Endothelial cell of umbilical vein (primary cell): Measurements from ENCODE around the gene AMIGO2. TPM values are rescaled to one million over a fixed set of nuclear protein-coding genes. Genes with fewer than 3 reads are reported as not detected.

Experiments
- BruUV-seq: library from RNA; stranded (reverse); fragments of 400-500 nt; replicated peaks from 2 replicates; lab custom pipeline; 2021; lab: Mats Ljungman, UMichigan
- CTCF ChIA-PET: fragments of 300-600, 350-600 bp; sonication (Branson Sonifier 250); formaldehyde crosslinking; loops from one replicate; lab custom pipeline; 2021; ENCODE audit warnings: antibody characterized with exemption, inconsistent platforms; lab: Charles Lee
- POLR2A ChIA-PET: fragments of 300-600, 350-600 bp; sonication (Branson Sonifier 250); formaldehyde crosslinking; loops from one replicate; lab custom pipeline; 2021; ENCODE audit warnings: antibody characterized with exemption, inconsistent platforms; lab: Charles Lee
- DNase-seq: peaks from one replicate; pipeline ENCODE4 v3.0.0-alpha.2; 2011; ENCODE audit warnings: low read depth, low spot score
- FAIRE-seq: peaks from 2 replicates; lab custom pipeline; 2011; peaks lifted over from hg19 to GRCh38; lab: Jason Lieb, UNC
- H2AFZ ChIP-seq: 2 replicates; pipeline ENCODE4 v1.6.0; 2012; ENCODE audit warnings: low read depth, low read length, control low read depth, inconsistent platforms
- H3K27ac ChIP-seq: 2 replicates; pipeline ENCODE4 v1.5.1; 2011; ENCODE audit warnings: low read depth, mild to moderate bottlenecking, control low read depth, low read length, moderate library complexity; ENCODE audit not compliant: insufficient read depth
- H3K27me3 ChIP-seq, 2 experiments: 2 replicates each; pipeline versions ENCODE4 v1.6.0 to v1.6.1; 2011; ENCODE audit warnings: low read length in 2 of 2, mixed read lengths in 1 of 2; ENCODE audit not compliant: control insufficient read depth in 2 of 2, insufficient read depth in 2 of 2
- H3K36me3 ChIP-seq, 2 experiments: 2 replicates in 1 of 2; 3 replicates in 1 of 2; pipeline ENCODE4 v1.5.1; 2011; ENCODE audit warnings: low read length in 2 of 2, mild to moderate bottlenecking in 1 of 2, moderate library complexity in 1 of 2; ENCODE audit not compliant: control insufficient read depth in 2 of 2, insufficient read depth in 2 of 2; ENCODE audit errors: extremely low read depth in 1 of 2
- H3K4me1 ChIP-seq: 3 replicates; pipeline ENCODE4 v1.5.1; 2011; ENCODE audit warnings: mild to moderate bottlenecking, low read length; ENCODE audit not compliant: control insufficient read depth, insufficient read depth; ENCODE audit errors: extremely low read depth
- H3K4me2 ChIP-seq: 2 replicates; pipeline ENCODE4 v1.6.1; 2011; ENCODE audit warnings: low read length, control low read depth, mixed read lengths; ENCODE audit not compliant: insufficient read depth
- H3K4me3 ChIP-seq, 3 experiments: fragments of 200-600 bp in 1 of 3; sonication (generic), shearing (Covaris generic) in 1 of 3; replicated peaks in 1 of 3; 2 replicates each; pipeline ENCODE4 v1.5.1; 2011 to 2016; ENCODE audit warnings: control low read depth in 3 of 3, low read length in 3 of 3, mild to moderate bottlenecking in 2 of 3, inconsistent platforms in 1 of 3, low read depth in 1 of 3, moderate library complexity in 1 of 3; ENCODE audit not compliant: insufficient read depth in 1 of 3
- H3K79me2 ChIP-seq: 2 replicates; pipeline ENCODE4 v1.6.0; 2012; ENCODE audit warnings: low read length, inconsistent platforms; ENCODE audit not compliant: control insufficient read depth, insufficient read depth
- H3K9ac ChIP-seq: replicated peaks from 2 replicates; pipeline ENCODE3; 2011; ENCODE audit warnings: low read length, control low read depth; ENCODE audit not compliant: insufficient read depth; ENCODE audit errors: extremely low read depth
- H3K9me1 ChIP-seq: replicated peaks from 3 replicates; pipeline ENCODE4 v1.6.0; 2011; ENCODE audit warnings: mild to moderate bottlenecking, low read length; ENCODE audit not compliant: control insufficient read depth, insufficient read depth; ENCODE audit errors: extremely low read depth
- H3K9me3 ChIP-seq: replicated peaks from 2 replicates; pipeline ENCODE4 v1.5.1; 2012; ENCODE audit warnings: low read length, inconsistent platforms; ENCODE audit not compliant: control insufficient read depth, insufficient read depth
- H4K20me1 ChIP-seq: replicated peaks from 2 replicates; pipeline ENCODE3; 2011; ENCODE audit warnings: mild to moderate bottlenecking, low read length; ENCODE audit not compliant: control insufficient read depth, insufficient read depth; ENCODE audit errors: extremely low read depth
- EZH2 ChIP-seq: IDR thresholded peaks from 2 replicates; pipeline ENCODE4 v1.6.1; 2012; ENCODE audit warnings: borderline replicate concordance, low read depth, mild to moderate bottlenecking, moderate library complexity, low read length, inconsistent platforms; ENCODE audit not compliant: severe bottlenecking
- FOS ChIP-seq: IDR thresholded peaks from 2 replicates; pipeline ENCODE4 v1.6.1; 2011; ENCODE audit warnings: mild to moderate bottlenecking, low read length, moderate library complexity, borderline replicate concordance; ENCODE audit not compliant: insufficient read depth
- MYC ChIP-seq: IDR thresholded peaks from one replicate; pipeline ENCODE4 v1.6.1; 2011; ENCODE audit warnings: mild to moderate bottlenecking, low read depth, low read length
- POLR2AphosphoS5 ChIP-seq: IDR thresholded peaks from 2 replicates; pipeline ENCODE4 v1.6.1; 2012; ENCODE audit warnings: low read depth, mild to moderate bottlenecking, control low read depth, low read length, moderate library complexity; ENCODE audit not compliant: insufficient read depth
- dilution Hi-C: fragments of 300-500 bp; cut with MboI; formaldehyde crosslinking; loops from one replicate; pipeline ENCODE4 v1.15.0; 2019; ENCODE audit warnings: low sequenced_read_pairs; ENCODE audit not compliant: extremely low pct_ligation_motif_present
- intact Hi-C: fragments of 100-400 bp; cut with micrococcal nuclease; formaldehyde crosslinking; loops from one replicate; pipeline ENCODE4 v1.10.0; 2022
- polyA plus RNA-seq, 4 experiments: library from polyadenylated mRNA; depleted of rRNA in 3 of 4; stranded (reverse) in 3 of 4; unstranded in 1 of 4; fragments of >200 nt; gene quantifications; 2 replicates each; pipeline versions ENCODE4 v1.2.1 to v1.2.3, GENCODE V29; 2011 to 2012; ENCODE audit warnings: missing spikeins in 1 of 4
- total RNA-seq: library from RNA; stranded (reverse); gene quantifications from 2 replicates; pipeline ENCODE4 v1.2.3, GENCODE V29; 2021

The AMIGO2 gene
- total and polyA plus RNA-seq, 2 donors (not counting 3 experiments of a cell fraction or from before 2014, with no cell fraction given), result 5.4 to 7.5 TPM

GRCh38 chr12:47082796-47083621 lies 3.2 kb upstream of the AMIGO2 start:
- H3K4me3 ChIP-seq, result no peak overlapping the region
- no peaks in the 10 kb centered on the region for H3K79me2 ChIP-seq
- BruUV-seq, result no TSS peak

GRCh38 chr12:47082283-47082682 lies 2.5 kb upstream of the AMIGO2 start:
- Histone ChIP-seq H3K9ac (no peak overlapping the region), H3K79me2 (no peaks in the 10 kb centered on the region), H3K9me1 (no peaks in the 10 kb centered on the region), H3K4me3 (no peak overlapping the region), H3K36me3 (no peaks in the 10 kb centered on the region), H3K4me1 (peaks cover 36% of the 10 kb centered on the region), H4K20me1 (no peaks in the 10 kb centered on the region), H3K27me3 (no peaks in the 10 kb centered on the region), H3K9me3 (no peaks in the 10 kb centered on the region), H3K27ac (no peak overlapping the region), H3K4me2 (no peak overlapping the region), H2AFZ (no peak overlapping the region)
- DNase-seq (no peak), FAIRE-seq (no peak)
- intact Hi-C loops (loop anchor here (5.0 kb wide), 1 partner anchor 815 kb away; the partner anchor contains the start of gene SLC38A1), dilution Hi-C loops (no loop called here)
- CTCF ChIA-PET, result interaction anchor here (1.9 to 6.9 kb wide), 2 partner anchors 11 to 316 kb away, joined by 9 to 90 read pairs; no protein-coding TSS in a partner anchor
- POLR2A ChIA-PET, result no interaction called here
- BruUV-seq, result no TSS peak
- TF ChIP-seq POLR2AphosphoS5 (no peak), FOS (no peak), MYC (no peak)

More at GRCh38 chr12:47082796-47083621, 3.2 kb upstream of the AMIGO2 start:
- FAIRE-seq (peak; percentile 12), DNase-seq (no peak)
- Histone ChIP-seq H4K20me1 (no peaks in the 10 kb centered on the region), H3K4me1 (peaks cover 44% of the 10 kb centered on the region), H3K9me3 (no peaks in the 10 kb centered on the region), H3K36me3 (no peaks in the 10 kb centered on the region), H3K27me3 (no peaks in the 10 kb centered on the region), H3K9me1 (no peaks in the 10 kb centered on the region), H2AFZ (no peak overlapping the region), H3K9ac (no peak overlapping the region), H3K4me2 (no peak overlapping the region), H3K27ac (no peak overlapping the region)
- intact Hi-C loops (loop anchor here (5.0 kb wide), 1 partner anchor 816 kb away; the partner anchor contains the start of gene SLC38A1), dilution Hi-C loops (no loop called here)
- TF ChIP-seq EZH2, result no peak
- ChIA-PET POLR2A (no interaction called here), CTCF (interaction anchor here (0.6 to 6.9 kb wide), 3 partner anchors 12 to 315 kb away, joined by 3 to 90 read pairs (median 9); no protein-coding TSS in a partner anchor)
